Stimulated activated CD8-positive, alpha-beta memory T cell treated with anti-CD3 and anti-CD28 coated beads, Interleukin-4, amount 100 ng/mL, for 1 hour (primary cell): ENCODE data around the gene APOL3.
"Not testable (repeated sequence)": the region's sequence is repeated elsewhere in the genome, so short reads cannot be mapped to it uniquely, and the experiment has no call there.

Experiments used
- DNase-seq, 2 donors: peaks; one replicate each; pipeline ENCODE4 v3.0.0-alpha.2; 2020; ENCODE audit warnings: low read depth in 2 of 2, low spot score in 1 of 2

The APOL3 gene

DNA sequence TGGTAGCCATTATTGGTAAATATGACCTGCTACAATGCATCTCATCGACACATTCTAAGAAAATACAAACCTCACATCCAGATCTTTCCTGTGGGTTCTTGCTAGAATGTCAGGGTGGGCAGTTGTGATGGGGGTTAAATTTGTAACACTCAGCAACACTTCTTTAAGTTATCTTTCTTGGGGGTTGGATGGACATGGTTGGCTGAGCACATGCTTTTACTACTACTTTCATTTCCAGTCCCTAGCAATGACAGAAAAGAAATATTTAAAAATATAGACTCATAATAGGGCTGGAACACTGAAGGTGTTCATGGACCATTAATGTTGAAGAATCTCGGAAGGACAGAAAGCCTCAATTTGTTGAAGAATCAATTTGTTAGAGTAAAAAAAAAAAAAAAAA, 57.6 kb downstream of the APOL3 start:
- no peak for DNase-seq

GRCh38 chr22:36101756-36102155, 58.8 kb downstream of the APOL3 start:
- DNase-seq = no peak

GRCh38 chr22:36100908-36101307, 59.6 kb downstream of the APOL3 start:
- DNase-seq = not testable (repeated sequence)

GRCh38 chr22:36100134-36100824, 60.3 kb downstream of the APOL3 start:
- no peak for DNase-seq

DNA sequence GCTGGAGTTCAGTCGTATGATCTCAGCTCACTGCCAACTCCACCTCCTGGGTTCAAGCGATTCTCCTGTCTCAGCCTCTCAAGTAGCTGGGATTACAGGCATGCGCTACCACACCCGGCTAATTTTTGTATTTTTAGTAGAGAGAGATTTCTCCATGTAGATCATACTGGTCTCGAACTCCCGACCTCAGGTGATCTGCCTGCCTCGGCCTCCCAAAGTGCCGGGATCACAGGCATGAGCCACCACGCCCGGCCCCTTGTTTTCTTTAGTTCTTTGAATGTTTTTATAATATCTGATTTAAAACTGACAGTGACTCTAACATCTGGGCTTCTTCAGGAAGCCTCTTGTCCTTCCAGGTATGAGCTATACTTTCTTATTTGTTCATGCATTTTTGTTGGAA, 61.0 kb downstream of the APOL3 start:
- DNase-seq = not testable (repeated sequence)

DNA sequence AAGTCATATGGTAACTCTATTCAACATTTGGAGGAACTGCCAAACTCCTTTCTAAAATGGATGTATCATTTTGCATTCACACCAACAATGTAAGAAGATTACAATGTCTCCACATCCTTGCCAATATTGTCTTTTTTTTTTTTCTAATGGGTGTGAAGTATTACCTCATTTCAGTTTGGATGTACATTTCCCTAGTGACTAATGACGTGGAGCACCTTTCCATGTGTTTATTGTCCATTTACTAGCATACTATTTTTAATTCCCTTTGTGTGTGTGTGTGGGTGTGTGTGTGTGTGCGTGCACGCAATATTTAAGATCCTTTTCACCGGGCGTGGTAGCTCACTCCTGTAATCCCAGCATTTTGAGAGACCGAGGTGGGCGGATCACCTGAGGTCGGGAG, 62.7 kb downstream of the APOL3 start:
- no peak for DNase-seq

GRCh38 chr22:36090772-36091171, 69.8 kb downstream of the APOL3 start:
- not testable (repeated sequence) for DNase-seq
